Astrocyte (in vitro differentiated cells and primary cell): Measurements from ENCODE around the gene GALNT18.

Experiments used
- EZH2 ChIP-seq: IDR thresholded peaks from 2 replicates; pipeline ENCODE4 v1.6.1; 2012; ENCODE audit warnings: mild to moderate bottlenecking, low read length, inconsistent platforms; ENCODE audit not compliant: insufficient read depth
- TF ChIP-seq, protein P1 (sequence below): IDR thresholded peaks from 2 replicates; pipeline ENCODE4 v1.5.1; 2011; ENCODE audit warnings: low read depth, mild to moderate bottlenecking, inconsistent platforms, low read length, moderate library complexity; ENCODE audit not compliant: insufficient read depth

DNA sequence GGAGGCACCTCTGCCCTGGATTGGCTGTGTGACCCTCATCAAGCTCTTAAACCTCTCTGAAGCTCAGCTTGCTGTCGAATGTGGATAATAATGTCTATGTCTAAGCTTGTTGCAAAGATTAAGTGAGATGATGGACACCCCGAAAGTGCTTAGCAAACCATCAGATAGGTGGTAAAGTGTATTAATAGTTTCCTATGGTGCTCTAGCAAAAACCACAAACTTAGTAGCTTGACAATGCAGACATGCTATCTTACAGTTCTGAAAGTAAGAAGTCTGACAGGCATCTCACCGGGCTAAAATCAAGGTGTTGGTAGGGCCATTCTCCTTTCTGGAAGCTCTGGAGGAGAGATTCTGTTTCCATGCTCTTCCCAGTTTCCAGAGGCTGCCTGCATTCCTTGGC, 162.2 kb downstream of the GALNT18 start:
- TF ChIP-seq, protein P1, sequence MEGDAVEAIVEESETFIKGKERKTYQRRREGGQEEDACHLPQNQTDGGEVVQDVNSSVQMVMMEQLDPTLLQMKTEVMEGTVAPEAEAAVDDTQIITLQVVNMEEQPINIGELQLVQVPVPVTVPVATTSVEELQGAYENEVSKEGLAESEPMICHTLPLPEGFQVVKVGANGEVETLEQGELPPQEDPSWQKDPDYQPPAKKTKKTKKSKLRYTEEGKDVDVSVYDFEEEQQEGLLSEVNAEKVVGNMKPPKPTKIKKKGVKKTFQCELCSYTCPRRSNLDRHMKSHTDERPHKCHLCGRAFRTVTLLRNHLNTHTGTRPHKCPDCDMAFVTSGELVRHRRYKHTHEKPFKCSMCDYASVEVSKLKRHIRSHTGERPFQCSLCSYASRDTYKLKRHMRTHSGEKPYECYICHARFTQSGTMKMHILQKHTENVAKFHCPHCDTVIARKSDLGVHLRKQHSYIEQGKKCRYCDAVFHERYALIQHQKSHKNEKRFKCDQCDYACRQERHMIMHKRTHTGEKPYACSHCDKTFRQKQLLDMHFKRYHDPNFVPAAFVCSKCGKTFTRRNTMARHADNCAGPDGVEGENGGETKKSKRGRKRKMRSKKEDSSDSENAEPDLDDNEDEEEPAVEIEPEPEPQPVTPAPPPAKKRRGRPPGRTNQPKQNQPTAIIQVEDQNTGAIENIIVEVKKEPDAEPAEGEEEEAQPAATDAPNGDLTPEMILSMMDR, result no peak
- TF ChIP-seq EZH2, result no peak
